ENCODE results near the gene PTPN9.
"Not testable (repeated sequence)": the region's sequence is repeated elsewhere in the genome, so short reads cannot be mapped to it uniquely, and the experiment has no call there.

PTPN9 gene

GRCh38 chr15:75493732-75494131, 85.4 kb downstream of the PTPN9 start:
- Histone ChIP-seq H3K9ac (ENCODE audit: low read length) (no peak overlapping the region), H3K9me3 (ENCODE audit: insufficient read depth, low read length) (no peaks in the 10 kb centered on the region), H4K20me1 (ENCODE audit: insufficient read depth, low read length) (no peaks in the 10 kb centered on the region), H2AFZ (ENCODE audit: low read depth, low read length) (no peak overlapping the region), H3K27me3 (ENCODE audit: low read depth, low read length) (no peaks in the 10 kb centered on the region), H3K27ac (ENCODE audit: low read length) (no peak overlapping the region), H3K4me3 (ENCODE audit: low read length) (no peak overlapping the region), H3K79me2 (ENCODE audit: low read length) (no peaks in the 10 kb centered on the region), H3K36me3 (replicated peaks; ENCODE audit: low read depth, low read length) (peaks cover 3% of the 10 kb centered on the region), H3K4me2 (ENCODE audit: low read length) (no peak overlapping the region), H3K4me1 (ENCODE audit: low read length) (no peaks in the 10 kb centered on the region)
- TF ChIP-seq EZH2phosphoT487 (IDR thresholded peaks at IDR 0.05; ENCODE audit: low read depth) = no peak

- Histone ChIP-seq H3K79me2 (ENCODE audit: low read length) (no peaks in the 10 kb centered on the region), H3K27ac (ENCODE audit: low read length) (no peak overlapping the region), H3K4me3 (ENCODE audit: low read length) (no peak overlapping the region), H2AFZ (ENCODE audit: low read depth, low read length) (no peak overlapping the region), H3K27me3 (ENCODE audit: low read depth, low read length) (no peaks in the 10 kb centered on the region), H3K9me3 (ENCODE audit: insufficient read depth, low read length) (no peaks in the 10 kb centered on the region), H4K20me1 (ENCODE audit: insufficient read depth, low read length) (no peaks in the 10 kb centered on the region), H3K36me3 (replicated peaks; ENCODE audit: low read depth, low read length) (peaks cover 26% of the 10 kb centered on the region), H3K9ac (ENCODE audit: low read length) (no peak overlapping the region), H3K4me1 (ENCODE audit: low read length) (no peaks in the 10 kb centered on the region), H3K4me2 (ENCODE audit: low read length) (no peak overlapping the region)
- TF ChIP-seq CTCF (IDR thresholded peaks at IDR 0.05; ENCODE audit: low read depth, low read length) (no peak), EZH2phosphoT487 (IDR thresholded peaks at IDR 0.05; ENCODE audit: low read depth) (no peak)
Observed at GRCh38 chr15:75483961-75484360, 95.2 kb downstream of the PTPN9 start.

- H3K4me3 ChIP-seq (ENCODE audit: low read length); H3K79me2 ChIP-seq (ENCODE audit: low read length); H3K4me1 ChIP-seq (ENCODE audit: low read length); H3K27me3 ChIP-seq (ENCODE audit: low read depth, low read length); H3K9ac ChIP-seq (ENCODE audit: low read length); H3K9me3 ChIP-seq (ENCODE audit: insufficient read depth, low read length); H2AFZ ChIP-seq (ENCODE audit: low read depth, low read length); H4K20me1 ChIP-seq (ENCODE audit: insufficient read depth, low read length); H3K4me2 ChIP-seq (ENCODE audit: low read length); H3K27ac ChIP-seq (ENCODE audit: low read length): not testable (repeated sequence)
- peaks cover 26% of the 10 kb centered on the region for H3K36me3 ChIP-seq (replicated peaks; ENCODE audit: low read depth, low read length)
Observed at GRCh38 chr15:75483556-75483955, 95.6 kb downstream of the PTPN9 start.

- Histone ChIP-seq H3K4me3 (ENCODE audit: low read length) (no peak overlapping the region), H4K20me1 (ENCODE audit: insufficient read depth, low read length) (no peaks in the 10 kb centered on the region), H3K27me3 (ENCODE audit: low read depth, low read length) (no peaks in the 10 kb centered on the region), H3K79me2 (ENCODE audit: low read length) (no peaks in the 10 kb centered on the region), H3K9ac (ENCODE audit: low read length) (no peak overlapping the region), H3K9me3 (ENCODE audit: insufficient read depth, low read length) (no peaks in the 10 kb centered on the region), H3K4me1 (ENCODE audit: low read length) (no peaks in the 10 kb centered on the region), H3K36me3 (replicated peaks; ENCODE audit: low read depth, low read length) (peaks cover 26% of the 10 kb centered on the region), H2AFZ (ENCODE audit: low read depth, low read length) (no peak overlapping the region), H3K27ac (ENCODE audit: low read length) (no peak overlapping the region), H3K4me2 (ENCODE audit: low read length) (no peak overlapping the region)
- TF ChIP-seq EZH2phosphoT487 (IDR thresholded peaks at IDR 0.05; ENCODE audit: low read depth) (no peak), CTCF (IDR thresholded peaks at IDR 0.05; ENCODE audit: low read depth, low read length) (no peak)
Observed at GRCh38 chr15:75483106-75483505, 96.0 kb downstream of the PTPN9 start.

DNA sequence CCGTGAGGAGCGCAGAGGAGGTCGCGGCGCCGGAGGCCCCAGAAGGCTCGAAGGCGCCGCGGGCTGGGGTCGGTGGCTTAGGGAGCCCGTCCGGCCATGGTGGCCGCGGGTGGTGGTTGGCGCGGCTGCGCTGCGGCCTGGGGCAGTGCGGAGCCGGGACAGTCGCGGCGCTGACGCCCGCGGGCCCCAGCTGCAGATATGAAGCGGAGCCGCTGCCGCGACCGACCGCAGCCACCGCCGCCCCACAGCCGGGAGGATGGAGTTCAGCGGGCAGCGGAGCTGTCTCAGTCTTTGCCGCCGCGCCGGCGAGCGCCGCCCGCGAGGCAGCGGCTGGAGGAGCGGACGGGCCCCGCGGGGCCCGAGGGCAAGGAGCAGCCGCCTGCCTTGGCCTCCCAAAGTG, 98.7 kb downstream of the PTPN9 start:
- H3K4me2 ChIP-seq (ENCODE audit: low read length); H3K27me3 ChIP-seq (ENCODE audit: low read depth, low read length); H2AFZ ChIP-seq (ENCODE audit: low read depth, low read length); H3K9me3 ChIP-seq (ENCODE audit: insufficient read depth, low read length); H3K4me3 ChIP-seq (ENCODE audit: low read length); H3K9ac ChIP-seq (ENCODE audit: low read length); H3K27ac ChIP-seq (ENCODE audit: low read length); H3K4me1 ChIP-seq (ENCODE audit: low read length); H4K20me1 ChIP-seq (ENCODE audit: insufficient read depth, low read length); H3K79me2 ChIP-seq (ENCODE audit: low read length): not testable (repeated sequence)
- peaks cover 24% of the 10 kb centered on the region for H3K36me3 ChIP-seq (replicated peaks; ENCODE audit: low read depth, low read length)

Data from OCI-LY3 (cell line).